ENCODE results near the gene UGGT2. TPM values are rescaled to one million over a fixed set of nuclear protein-coding genes. Genes with fewer than 3 reads are reported as not detected.

The UGGT2 gene
- total RNA-seq, 6 experiments from 2014 or later: 8.2 to 17.1 (median 10.3) TPM

GRCh38 chr13:95882121-95882520, 171.1 kb downstream of the UGGT2 start:
- 92% methylated on average over 3 of the region's 3 CpGs for WGBS (ENCODE audit: insufficient coverage, low coverage, low lambda C conversion rate, missing lambda C conversion rate)
- no peak overlapping the region for H3K27ac ChIP-seq
- ATAC-seq: no peak
- no peaks in the 10 kb centered on the region for H3K27me3 ChIP-seq
- no peaks in the 10 kb centered on the region for H3K9me3 ChIP-seq
- no peak for TF ChIP-seq CTCF (IDR thresholded peaks at IDR 0.05)
- H3K4me1 ChIP-seq: no peaks in the 10 kb centered on the region
- H3K4me3 ChIP-seq: no peak overlapping the region
- DNase-seq: no peak
- no peaks in the 10 kb centered on the region for H3K36me3 ChIP-seq
- intact Hi-C loops (cut with DNase I): no loop called here

- H3K4me1 ChIP-seq: no peaks in the 10 kb centered on the region
- WGBS (ENCODE audit: insufficient coverage, low coverage, low lambda C conversion rate, missing lambda C conversion rate): 86% methylated on average over 1 of the region's 1 CpG
- no peaks in the 10 kb centered on the region for H3K9me3 ChIP-seq
- ATAC-seq (no peak), DNase-seq (no peak)
- TF ChIP-seq CTCF (IDR thresholded peaks at IDR 0.05) (no peak), POLR2A (IDR thresholded peaks at IDR 0.05) (no peak)
- H3K4me3 ChIP-seq: no peak overlapping the region
- no peak overlapping the region for H3K27ac ChIP-seq
- intact Hi-C loops (cut with DNase I): no loop called here
- H3K27me3 ChIP-seq: no peaks in the 10 kb centered on the region
- H3K36me3 ChIP-seq: no peaks in the 10 kb centered on the region
These were observed 172.9 kb downstream of the UGGT2 start for GRCh38 chr13:95880331-95880730.

- no peak for DNase-seq
- intact Hi-C loops (cut with DNase I): no loop called here
- 70% methylated on average over 2 of the region's 2 CpGs for WGBS (ENCODE audit: insufficient coverage, low coverage, low lambda C conversion rate, missing lambda C conversion rate)
- Histone ChIP-seq H3K4me1 (no peaks in the 10 kb centered on the region), H3K36me3 (peaks cover 0 to 2% (median 0%) of the 10 kb centered on the region in 4 donors), H3K9me3 (no peaks in the 10 kb centered on the region), H3K27ac (no peak overlapping the region), H3K27me3 (no peaks in the 10 kb centered on the region), H3K4me3 (no peak overlapping the region)
- TF ChIP-seq CTCF (IDR thresholded peaks at IDR 0.05): no peak
- TF ChIP-seq POLR2A (IDR thresholded peaks at IDR 0.05): no peak
- ATAC-seq: no peak
These were observed 178.9 kb downstream of the UGGT2 start for GRCh38 chr13:95874286-95874685.

- Histone ChIP-seq H3K4me1 (no peaks in the 10 kb centered on the region), H3K9me3 (no peaks in the 10 kb centered on the region), H3K27ac (no peak overlapping the region), H3K36me3 (peaks cover 0 to 2% (median 0%) of the 10 kb centered on the region in 4 donors), H3K4me3 (no peak overlapping the region), H3K27me3 (no peaks in the 10 kb centered on the region)
- TF ChIP-seq CTCF (IDR thresholded peaks at IDR 0.05) (no peak), POLR2A (IDR thresholded peaks at IDR 0.05) (no peak)
- intact Hi-C loops (cut with DNase I): no loop called here
- 93% methylated on average over 4 of the region's 4 CpGs for WGBS (ENCODE audit: insufficient coverage, low coverage, low lambda C conversion rate, missing lambda C conversion rate)
- DNase-seq (no peak), ATAC-seq (no peak)
These were observed 182.8 kb downstream of the UGGT2 start for GRCh38 chr13:95870421-95870820.

GRCh38 chr13:95865080-95865615, 188.1 kb downstream of the UGGT2 start:
- WGBS (ENCODE audit: insufficient coverage, low coverage, low lambda C conversion rate, missing lambda C conversion rate): 89% methylated on average over 4 of the region's 5 CpGs

More at GRCh38 chr13:95865080-95865615, 188.1 kb downstream of the UGGT2 start:
- Histone ChIP-seq H3K36me3 (no peaks in the 10 kb centered on the region), H3K4me1 (no peaks in the 10 kb centered on the region), H3K27ac (no peak overlapping the region), H3K4me3 (no peak overlapping the region), H3K27me3 (no peaks in the 10 kb centered on the region), H3K9me3 (no peaks in the 10 kb centered on the region)
- no peak for TF ChIP-seq CTCF (IDR thresholded peaks at IDR 0.05)
- TF ChIP-seq POLR2A (IDR thresholded peaks at IDR 0.05): no peak
- no peak for DNase-seq
- intact Hi-C loops (cut with DNase I): no loop called here
- no peak for ATAC-seq
